ENCODE measurements around the gene B4GALNT1. TPM values are rescaled to one million over a fixed set of nuclear protein-coding genes. Genes with fewer than 3 reads are reported as not detected.

Gene B4GALNT1
- total and polyA plus RNA-seq, 9 of the 15 experiments (the other 6 are each of a cell fraction or from before 2014, with no cell fraction given), result 1.0 to 32.2 (median 9.8) TPM

GRCh38 chr12:57614948-57615500, 18.0 kb downstream of the B4GALNT1 start:
- peaks cover 16% of the 10 kb centered on the region; the same call in 2 of the 3 replicates for H3K36me3 ChIP-seq (ENCODE audit: control insufficient read depth, insufficient read depth, low read length)
- no peak for TF ChIP-seq ZNF766 (CRISPR knock-in tag; conservative IDR thresholded peaks at IDR 0.05)
- TF ChIP-seq OTX1 (CRISPR knock-in tag; IDR thresholded peaks at IDR 0.05), result no peak
- no peak for TF ChIP-seq MEF2D (tag; conservative IDR thresholded peaks at IDR 0.05; ENCODE audit: low read depth)
- no peak for TF ChIP-seq FOXA3 (CRISPR knock-in tag; conservative IDR thresholded peaks at IDR 0.05 in 1 of 2, IDR thresholded peaks at IDR 0.05 in 1 of 2)
- TF ChIP-seq SAP30 (IDR thresholded peaks at IDR 0.05; ENCODE audit: borderline replicate concordance, insufficient read depth, low read depth, low read length, poor library complexity, severe bottlenecking), result no peak
- TF ChIP-seq ZNF764 (CRISPR knock-in tag; IDR thresholded peaks at IDR 0.05; ENCODE audit: low read depth), result no peak
- TF ChIP-seq KAT8 (IDR thresholded peaks at IDR 0.05; ENCODE audit: low read depth), result no peak
- no peak for TF ChIP-seq ESRRB (CRISPR knock-in tag; IDR thresholded peaks at IDR 0.05; ENCODE audit: borderline replicate concordance)
- no peak for TF ChIP-seq HOXB6 (CRISPR knock-in tag; IDR thresholded peaks at IDR 0.05; ENCODE audit: borderline replicate concordance)
- TF ChIP-seq SIRT6 (IDR thresholded peaks at IDR 0.05; ENCODE audit: low read depth, low read length), result no peak
- TF ChIP-seq JUNB (CRISPR knock-in tag; conservative IDR thresholded peaks at IDR 0.05), result no peak
- TF ChIP-seq POLR2AphosphoS5 (IDR thresholded peaks at IDR 0.05; ENCODE audit: control insufficient read depth, insufficient read depth, low read depth, low read length), result no peak
- no peak for TF ChIP-seq NCOR1 (IDR thresholded peaks at IDR 0.05)
- no peak for TF ChIP-seq TFAM (CRISPR knock-in tag; conservative IDR thresholded peaks at IDR 0.05)
- TF ChIP-seq, protein P1, sequence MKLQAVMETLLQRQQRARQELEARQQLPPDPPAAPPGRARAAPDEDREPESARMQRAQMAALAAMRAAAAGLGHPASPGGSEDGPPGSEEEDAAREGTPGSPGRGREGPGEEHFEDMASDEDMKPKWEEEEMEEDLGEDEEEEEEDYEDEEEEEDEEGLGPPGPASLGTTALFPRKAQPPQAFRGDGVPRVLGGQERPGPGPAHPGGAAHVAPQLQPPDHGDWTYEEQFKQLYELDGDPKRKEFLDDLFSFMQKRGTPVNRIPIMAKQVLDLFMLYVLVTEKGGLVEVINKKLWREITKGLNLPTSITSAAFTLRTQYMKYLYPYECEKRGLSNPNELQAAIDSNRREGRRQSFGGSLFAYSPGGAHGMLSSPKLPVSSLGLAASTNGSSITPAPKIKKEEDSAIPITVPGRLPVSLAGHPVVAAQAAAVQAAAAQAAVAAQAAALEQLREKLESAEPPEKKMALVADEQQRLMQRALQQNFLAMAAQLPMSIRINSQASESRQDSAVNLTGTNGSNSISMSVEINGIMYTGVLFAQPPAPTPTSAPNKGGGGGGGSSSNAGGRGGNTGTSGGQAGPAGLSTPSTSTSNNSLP (IDR thresholded peaks at IDR 0.05; ENCODE audit: borderline replicate concordance, low read depth, low read length), result no peak
- TF ChIP-seq RB1 (IDR thresholded peaks at IDR 0.05; ENCODE audit: low read depth), result no peak
- FAIRE-seq, result no peak
- in situ Hi-C loops (cut with MboI), result no loop called here
- no peak overlapping the region; a peak in 1 of 4 replicates for H3K9ac ChIP-seq (ENCODE audit: insufficient read depth in 1 of 2, low read depth in 2 of 2, low read length in 2 of 2)
- BruUV-seq (replicated peaks), result no TSS peak
- POLR2A ChIA-PET, result interaction anchor here (1.0 to 2.4 kb wide), 6 partner anchors 15 to 118 kb away, joined by 3 to 10 read pairs (median 4); partner anchors contain the start of gene DDIT3
- peaks cover 4% of the 10 kb centered on the region for H3K9me1 ChIP-seq (ENCODE audit: control insufficient read depth, insufficient read depth, low read length)
- H3K79me2 ChIP-seq (ENCODE audit: control insufficient read depth, insufficient read depth, low read length), result peaks cover 2% of the 10 kb centered on the region; the same call in 2 of the 3 replicates
- intact Hi-C loops (cut with micrococcal nuclease), result no loop called here
- H3K27ac ChIP-seq (ENCODE audit: extremely low read depth, low read depth, low read length), result no peak overlapping the region
- 73% methylated on average over 11 of the region's 11 CpGs for whole genome bisulfite sequencing (ENCODE audit: insufficient coverage, low coverage, missing lambda C conversion rate)
- H4K20me1 ChIP-seq (replicated peaks; ENCODE audit: control insufficient read depth, insufficient read depth, low read length), result no peaks in the 10 kb centered on the region
- no peak for DNase-seq (ENCODE audit: extremely low read depth in 1 of 4, low spot score in 3 of 4)
- ATAC-seq, result no peak
- H3K9me3 ChIP-seq (replicated peaks; ENCODE audit: control insufficient read depth, insufficient read depth, low read depth, low read length), result no peaks in the 10 kb centered on the region
- H3K4me2 ChIP-seq (ENCODE audit: insufficient read depth, low read length), result no peak overlapping the region
- H3K4me1 ChIP-seq (replicated peaks in 1 of 2; ENCODE audit: control insufficient read depth in 2 of 2, insufficient read depth in 2 of 2, low read length in 2 of 2), result peaks cover 46 to 57% of the 10 kb centered on the region in 2 experiments
- no peaks in the 10 kb centered on the region for H3K27me3 ChIP-seq (ENCODE audit: control insufficient read depth in 2 of 2, insufficient read depth in 2 of 2, low read length in 2 of 2)
- no peak overlapping the region for H3K4me3 ChIP-seq
- H2AFZ ChIP-seq (ENCODE audit: low read depth, low read length), result no peak overlapping the region
- CTCF ChIA-PET (ENCODE audit: low intra/inter-chr PET ratio), result no interaction called here
